ENCODE data around the gene DQX1.

GRCh38 chr2:74529357-74530238 is 3.6 kb upstream of the DQX1 start, which contains the start of the genes AUP1 and HTRA2:
- TF ChIP-seq, protein P1, sequence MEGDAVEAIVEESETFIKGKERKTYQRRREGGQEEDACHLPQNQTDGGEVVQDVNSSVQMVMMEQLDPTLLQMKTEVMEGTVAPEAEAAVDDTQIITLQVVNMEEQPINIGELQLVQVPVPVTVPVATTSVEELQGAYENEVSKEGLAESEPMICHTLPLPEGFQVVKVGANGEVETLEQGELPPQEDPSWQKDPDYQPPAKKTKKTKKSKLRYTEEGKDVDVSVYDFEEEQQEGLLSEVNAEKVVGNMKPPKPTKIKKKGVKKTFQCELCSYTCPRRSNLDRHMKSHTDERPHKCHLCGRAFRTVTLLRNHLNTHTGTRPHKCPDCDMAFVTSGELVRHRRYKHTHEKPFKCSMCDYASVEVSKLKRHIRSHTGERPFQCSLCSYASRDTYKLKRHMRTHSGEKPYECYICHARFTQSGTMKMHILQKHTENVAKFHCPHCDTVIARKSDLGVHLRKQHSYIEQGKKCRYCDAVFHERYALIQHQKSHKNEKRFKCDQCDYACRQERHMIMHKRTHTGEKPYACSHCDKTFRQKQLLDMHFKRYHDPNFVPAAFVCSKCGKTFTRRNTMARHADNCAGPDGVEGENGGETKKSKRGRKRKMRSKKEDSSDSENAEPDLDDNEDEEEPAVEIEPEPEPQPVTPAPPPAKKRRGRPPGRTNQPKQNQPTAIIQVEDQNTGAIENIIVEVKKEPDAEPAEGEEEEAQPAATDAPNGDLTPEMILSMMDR (optimal IDR thresholded peaks at IDR 0.05 in 1 of 3, IDR thresholded peaks at IDR 0.05 in 1 of 3, conservative IDR thresholded peaks at IDR 0.05 in 1 of 3; ENCODE audit: extremely low read depth in 1 of 3, insufficient read depth in 2 of 3, low read length in 3 of 3), result no peak
- no peak for TF ChIP-seq EZH2 (IDR thresholded peaks at IDR 0.05; ENCODE audit: low read length)

Data from keratinocyte (primary cell).